ENCODE measurements around the gene KCP. TPM values are rescaled to one million over a fixed set of nuclear protein-coding genes. Genes with fewer than 3 reads are reported as not detected.

KCP gene
- total RNA-seq, 1 donor from 2014 or later: not detected

DNA sequence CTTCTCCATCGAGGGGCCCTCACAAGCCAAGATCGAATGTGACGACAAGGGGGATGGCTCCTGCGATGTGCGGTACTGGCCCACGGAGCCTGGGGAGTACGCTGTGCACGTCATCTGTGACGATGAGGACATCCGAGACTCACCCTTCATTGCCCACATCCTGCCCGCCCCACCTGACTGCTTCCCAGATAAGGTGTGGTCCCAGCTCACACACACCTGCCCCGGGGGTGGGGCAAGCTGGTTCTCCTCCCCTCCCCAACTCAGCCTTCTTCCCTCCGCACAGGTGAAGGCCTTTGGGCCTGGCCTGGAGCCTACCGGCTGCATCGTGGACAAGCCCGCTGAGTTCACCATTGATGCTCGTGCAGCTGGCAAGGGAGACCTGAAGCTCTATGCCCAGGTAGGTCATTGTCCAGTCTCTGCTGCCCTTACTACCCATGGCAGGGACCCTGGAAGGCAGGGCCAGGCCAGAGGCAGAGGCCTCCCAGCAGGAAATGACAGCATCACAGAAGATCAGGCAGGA, 69.3 kb downstream of the KCP start:
- no peak for DNase-seq (ENCODE audit: low read depth in 2 of 2)

DNA sequence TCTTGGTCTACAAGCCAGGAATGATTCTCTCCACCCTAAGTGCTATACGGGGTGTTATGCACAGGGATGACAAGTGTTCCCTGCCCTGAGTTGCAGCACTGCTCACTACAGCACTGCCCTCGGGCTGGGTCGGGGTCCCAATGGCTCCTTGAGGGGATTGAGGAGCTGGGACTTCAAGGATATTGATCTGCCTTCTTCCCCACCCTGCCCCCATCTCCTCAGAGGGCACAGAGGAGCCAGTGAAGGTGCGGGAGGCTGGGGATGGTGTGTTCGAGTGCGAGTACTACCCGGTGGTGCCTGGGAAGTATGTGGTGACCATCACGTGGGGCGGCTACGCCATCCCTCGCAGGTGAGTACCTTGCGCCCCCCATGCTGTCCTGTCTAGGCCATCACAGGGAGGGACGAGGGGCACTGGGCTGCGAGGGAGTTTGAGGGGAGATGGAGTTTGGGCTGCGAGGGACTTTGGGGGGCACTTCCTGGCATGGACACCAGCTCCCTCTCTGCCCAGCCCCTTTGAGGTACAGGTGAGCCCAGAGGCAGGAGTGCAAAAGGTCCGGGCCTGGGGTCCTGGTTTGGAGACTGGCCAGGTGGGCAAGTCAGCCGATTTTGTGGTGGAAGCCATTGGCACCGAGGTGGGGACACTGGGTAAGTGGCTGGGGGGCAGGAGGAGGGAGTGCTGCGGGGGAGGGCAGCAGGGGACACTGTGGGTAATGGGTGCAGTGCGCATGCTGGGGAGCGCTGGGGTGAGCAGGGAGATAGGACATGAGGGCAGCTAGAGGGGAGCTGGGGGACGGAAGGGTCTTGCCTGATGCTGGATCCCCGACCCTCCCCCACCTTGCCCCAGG, 70.0 kb downstream of the KCP start:
- no peak for DNase-seq (ENCODE audit: low read depth in 2 of 2)

DNA sequence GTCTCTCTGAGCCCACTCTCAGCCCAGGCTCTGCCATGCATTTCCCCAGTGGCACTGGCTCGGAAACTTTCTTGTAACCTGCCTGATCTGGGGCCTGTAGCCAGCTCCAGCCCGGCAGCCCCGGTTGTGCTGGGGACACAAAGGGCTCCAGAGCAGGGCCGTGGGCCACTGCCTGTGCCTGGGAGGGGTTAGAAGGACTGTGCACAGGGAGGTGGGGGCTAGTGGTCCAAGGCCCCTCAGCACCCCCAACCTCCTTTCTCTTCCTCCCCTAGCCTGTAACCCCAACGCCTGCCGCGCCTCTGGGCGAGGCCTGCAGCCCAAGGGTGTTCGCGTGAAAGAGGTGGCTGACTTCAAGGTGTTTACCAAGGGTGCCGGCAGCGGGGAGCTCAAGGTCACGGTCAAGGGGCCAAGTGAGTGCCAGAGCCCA, 70.7 kb downstream of the KCP start:
- no peak for DNase-seq (ENCODE audit: low read depth in 2 of 2)

DNA sequence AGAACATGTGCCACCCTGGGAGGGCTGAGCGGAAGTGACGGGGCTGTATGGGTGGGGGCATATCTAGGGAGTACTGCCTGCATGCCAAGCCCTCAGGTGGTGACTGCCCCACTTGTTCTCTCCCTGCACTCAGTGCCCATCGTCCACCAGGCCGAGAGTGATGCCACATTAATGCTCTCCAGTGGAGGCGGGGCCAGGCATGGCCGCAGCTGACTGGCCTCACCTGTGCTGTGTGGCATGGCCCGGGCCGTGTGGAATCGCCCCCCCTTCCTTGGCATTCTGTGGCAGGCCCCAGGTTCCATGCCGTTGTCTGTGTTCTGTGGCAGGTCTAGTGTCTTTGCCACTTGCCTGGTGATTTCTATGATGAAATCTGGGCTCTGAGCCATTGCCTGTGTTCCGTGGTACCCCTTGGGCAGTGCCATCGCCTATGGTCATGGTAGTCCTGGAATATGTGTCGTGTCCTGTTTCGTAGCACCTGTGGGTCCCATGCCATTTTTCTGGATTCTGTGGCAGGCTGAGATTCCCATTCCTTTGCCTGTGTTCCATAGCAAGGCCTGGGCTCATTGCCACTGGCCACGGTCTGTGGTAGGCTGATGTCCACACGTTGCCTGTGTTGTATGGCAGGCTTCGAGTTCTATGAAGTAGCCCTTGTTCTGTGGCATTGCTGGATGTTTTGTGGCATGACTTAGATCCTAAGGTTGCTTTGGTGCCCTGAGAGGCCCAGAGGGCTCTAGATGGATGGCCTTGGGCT, 71.4 kb downstream of the KCP start:
- DNase-seq (ENCODE audit: low read depth in 2 of 2): no peak

DNA sequence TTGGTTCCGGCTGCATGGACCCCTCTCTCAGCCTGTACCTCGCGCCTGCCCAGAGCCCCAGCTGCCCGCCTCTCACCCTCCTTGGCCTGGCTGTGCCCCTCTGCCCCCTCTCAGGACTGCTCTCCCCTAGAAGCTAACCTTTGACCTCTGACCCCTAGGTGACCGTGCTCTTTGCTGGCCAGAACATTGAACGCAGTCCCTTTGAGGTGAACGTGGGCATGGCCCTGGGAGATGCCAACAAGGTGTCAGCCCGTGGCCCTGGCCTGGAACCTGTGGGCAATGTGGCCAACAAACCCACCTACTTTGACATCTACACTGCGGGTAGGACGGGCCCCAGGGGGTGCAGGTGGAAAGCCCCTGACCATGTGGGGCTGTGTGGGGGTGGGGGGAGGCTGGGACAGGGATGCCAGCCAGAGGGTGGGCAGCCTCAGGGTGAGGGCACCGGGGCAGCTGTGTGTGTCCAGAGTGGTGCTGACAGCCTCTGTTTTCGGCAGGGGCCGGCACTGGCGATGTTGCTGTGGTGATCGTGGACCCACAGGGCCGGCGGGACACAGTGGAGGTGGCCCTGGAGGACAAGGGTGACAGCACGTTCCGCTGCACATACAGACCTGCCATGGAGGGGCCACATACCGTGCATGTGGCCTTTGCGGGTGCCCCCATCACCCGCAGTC, 72.3 kb downstream of the KCP start:
- DNase-seq (ENCODE audit: low read depth in 2 of 2): no peak

DNA sequence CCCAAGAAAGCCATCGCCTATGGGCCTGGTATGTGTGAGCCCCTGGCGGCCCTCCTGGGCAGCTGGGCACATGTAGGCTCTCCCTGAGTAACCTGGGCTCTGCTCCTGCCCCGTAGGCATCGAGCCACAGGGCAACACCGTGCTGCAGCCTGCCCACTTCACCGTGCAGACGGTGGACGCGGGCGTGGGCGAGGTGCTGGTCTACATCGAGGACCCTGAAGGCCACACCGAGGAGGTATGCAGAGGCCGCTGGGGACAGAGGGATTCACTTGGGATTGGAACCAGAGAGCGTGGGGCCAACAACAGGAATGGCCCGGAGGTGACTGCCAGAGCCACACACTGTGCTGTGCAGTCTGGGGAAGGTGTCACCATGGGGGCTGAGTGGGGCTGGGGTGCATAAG, 73.0 kb downstream of the KCP start:
- no peak for DNase-seq (ENCODE audit: low read depth in 2 of 2)

DNA sequence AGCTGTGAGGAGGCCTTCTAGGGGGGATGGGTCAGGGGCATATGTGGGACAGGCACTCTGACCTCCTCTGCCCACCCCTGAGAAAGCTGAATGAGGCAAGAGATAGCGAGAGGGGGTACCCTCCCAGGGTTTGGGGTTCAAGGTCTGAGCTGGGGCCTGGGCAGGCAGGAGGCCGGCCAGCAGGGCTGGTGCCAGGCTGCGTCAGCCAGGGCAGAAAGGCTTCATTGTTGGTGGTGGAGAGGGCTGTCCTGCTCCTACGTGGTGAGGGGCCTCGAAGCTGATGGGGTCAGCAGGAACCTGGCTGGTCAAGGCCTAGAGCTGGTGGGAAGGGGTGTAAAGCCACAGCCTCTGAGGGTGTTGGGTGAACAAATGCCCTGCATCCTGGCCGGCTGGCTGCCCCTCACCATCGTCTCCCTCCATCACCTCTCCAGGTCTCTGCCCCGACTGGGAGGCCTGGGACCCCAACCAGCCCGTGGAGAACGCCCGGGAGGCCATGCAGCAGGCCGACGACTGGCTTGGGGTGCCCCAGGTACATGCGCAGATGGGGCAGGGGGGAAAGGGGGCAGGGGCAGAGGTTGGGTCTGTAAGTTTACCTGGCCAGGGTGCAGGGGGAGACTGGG, 73.7 kb downstream of the KCP start:
- DNase-seq (ENCODE audit: low read depth in 2 of 2): no peak

DNA sequence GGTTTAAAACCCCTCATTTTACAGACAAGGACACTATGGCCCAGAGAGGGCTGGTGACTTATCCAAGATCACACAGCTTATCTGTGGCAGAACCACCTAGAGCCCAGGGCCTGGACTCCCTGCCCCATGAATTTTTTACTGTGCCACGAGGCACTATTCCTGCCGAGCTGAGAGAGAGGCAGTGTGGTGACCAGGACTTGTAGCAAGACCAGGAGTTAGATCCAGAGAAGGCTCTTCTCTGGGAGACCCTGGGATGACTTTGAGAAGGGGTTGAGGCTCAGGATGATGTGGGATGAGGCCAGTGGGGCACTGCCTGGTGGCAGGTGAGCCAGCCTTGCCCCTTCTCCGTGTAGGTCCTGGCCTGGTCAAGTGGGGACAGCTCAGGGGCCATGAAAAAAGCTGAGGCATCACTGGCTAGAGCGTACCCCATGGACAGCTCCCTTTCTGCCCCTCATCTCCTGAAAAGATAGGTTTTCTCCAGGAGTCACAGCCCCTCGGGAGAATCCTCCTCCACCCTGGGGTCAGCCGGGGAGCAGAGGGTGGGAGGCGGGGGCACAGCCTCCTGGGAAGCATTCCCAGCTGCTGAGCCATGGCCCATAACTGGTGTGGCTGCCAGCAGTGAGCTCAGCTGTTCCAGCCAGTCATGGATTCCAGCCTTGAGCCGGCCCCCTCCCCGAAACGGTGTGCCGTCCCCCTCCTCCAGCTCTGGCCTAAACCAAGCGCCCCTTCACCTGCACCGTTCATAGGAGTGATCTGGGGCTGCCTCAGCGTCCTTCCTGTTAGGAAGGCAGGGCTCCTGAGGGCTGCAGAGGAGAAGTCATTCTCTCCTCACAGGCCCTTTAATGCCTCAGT, 74.5 kb downstream of the KCP start:
- no peak for DNase-seq (ENCODE audit: low read depth in 2 of 2)

DNA sequence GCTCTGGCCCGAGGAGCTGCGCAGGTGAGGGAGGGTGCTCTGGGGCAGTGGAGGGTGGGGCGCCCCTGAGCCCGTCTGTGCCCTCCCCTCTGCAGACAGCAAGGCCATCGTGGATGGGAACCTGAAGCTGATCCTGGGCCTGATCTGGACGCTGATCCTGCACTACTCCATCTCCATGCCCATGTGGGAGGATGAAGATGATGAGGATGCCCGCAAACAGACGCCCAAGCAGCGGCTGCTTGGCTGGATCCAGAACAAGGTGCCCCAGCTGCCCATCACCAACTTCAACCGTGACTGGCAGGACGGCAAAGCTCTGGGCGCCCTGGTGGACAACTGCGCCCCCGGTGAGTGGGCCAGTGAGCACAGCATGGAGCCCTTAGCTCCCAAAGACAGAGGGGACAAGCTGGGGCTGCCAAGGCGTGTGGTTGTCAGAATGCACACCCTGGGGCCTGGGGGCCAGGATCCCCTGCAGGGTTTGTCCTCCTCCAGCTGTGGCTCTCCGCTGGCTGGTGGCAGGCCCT, 75.2 kb downstream of the KCP start:
- DNase-seq (ENCODE audit: low read depth in 2 of 2): no peak

DNA sequence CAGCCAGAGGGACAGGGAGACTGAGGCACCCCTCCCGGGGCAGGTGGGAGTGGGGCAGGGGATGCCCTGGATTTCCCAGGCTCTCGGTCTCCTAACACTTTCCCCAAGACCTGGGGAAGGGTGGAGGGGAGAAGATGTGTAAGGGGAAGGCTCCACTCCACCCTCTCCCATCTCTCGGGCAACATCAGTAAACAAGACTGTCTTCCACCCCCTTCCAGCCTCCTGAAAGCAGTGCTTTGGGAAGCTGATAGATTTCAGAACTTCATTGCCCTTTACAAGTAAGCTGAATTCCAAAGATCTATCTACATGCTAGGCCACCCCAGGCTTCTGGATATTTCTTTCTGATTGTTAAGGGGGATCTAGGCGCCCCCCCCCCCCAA, 76.6 kb downstream of the KCP start:
- no peak for DNase-seq (ENCODE audit: low read depth in 2 of 2)

DNA sequence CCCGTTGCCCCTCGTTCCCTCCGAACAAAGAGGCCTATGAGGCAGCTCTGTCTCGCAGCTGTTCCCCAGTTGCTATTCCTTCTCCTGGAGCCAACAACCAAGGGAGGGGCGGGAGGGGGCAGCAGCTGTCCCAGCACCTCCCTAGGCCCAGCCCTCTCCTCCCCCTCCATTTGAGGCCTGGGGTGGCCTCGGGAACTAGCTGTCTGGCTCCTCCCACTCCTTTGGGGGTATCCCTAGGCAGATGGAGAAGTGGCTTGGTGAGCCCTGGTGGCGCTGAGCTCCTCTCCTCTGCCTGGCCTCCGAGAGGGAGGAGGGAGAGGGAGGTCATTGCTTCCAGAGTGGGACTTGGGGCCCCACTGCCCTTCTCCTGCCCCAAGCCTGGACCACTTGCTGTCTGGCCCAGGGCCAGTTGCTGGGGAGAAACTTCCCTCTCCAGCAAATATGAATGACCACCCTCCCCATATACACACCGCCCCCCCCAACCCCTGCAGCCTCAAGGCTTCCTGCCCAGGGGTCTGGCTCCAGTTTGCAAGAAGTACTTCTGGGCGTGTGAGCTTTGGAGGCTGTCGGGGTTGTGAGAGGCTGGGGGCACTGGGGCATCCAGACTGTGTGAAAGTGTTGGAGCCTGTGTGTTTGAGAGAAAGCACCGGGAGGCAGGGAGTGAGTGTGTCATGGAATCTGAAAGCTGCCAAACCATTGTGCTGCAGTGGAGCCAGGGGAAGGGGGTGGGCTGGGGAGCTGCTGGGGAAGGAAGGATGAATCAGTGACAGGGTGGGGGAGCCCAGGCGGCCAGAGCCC, 77.2 kb downstream of the KCP start:
- DNase-seq (ENCODE audit: low read depth in 2 of 2): peak; percentile 96 to 98

DNA sequence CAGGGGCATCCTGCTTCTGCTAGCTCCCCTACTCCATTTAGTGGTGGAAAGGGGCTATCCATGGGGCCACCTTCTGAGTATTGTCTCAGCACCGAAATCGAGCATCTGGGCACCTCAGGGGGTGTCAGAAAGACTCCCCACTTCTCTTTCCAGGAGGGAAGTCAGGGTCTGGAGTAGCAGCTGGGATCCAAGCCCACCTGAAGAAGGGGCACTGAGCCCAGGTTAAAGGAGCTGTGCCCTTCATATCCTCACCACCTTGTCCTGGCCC, 77.7 kb downstream of the KCP start:
- no peak for DNase-seq (ENCODE audit: low read depth in 2 of 2)

DNA sequence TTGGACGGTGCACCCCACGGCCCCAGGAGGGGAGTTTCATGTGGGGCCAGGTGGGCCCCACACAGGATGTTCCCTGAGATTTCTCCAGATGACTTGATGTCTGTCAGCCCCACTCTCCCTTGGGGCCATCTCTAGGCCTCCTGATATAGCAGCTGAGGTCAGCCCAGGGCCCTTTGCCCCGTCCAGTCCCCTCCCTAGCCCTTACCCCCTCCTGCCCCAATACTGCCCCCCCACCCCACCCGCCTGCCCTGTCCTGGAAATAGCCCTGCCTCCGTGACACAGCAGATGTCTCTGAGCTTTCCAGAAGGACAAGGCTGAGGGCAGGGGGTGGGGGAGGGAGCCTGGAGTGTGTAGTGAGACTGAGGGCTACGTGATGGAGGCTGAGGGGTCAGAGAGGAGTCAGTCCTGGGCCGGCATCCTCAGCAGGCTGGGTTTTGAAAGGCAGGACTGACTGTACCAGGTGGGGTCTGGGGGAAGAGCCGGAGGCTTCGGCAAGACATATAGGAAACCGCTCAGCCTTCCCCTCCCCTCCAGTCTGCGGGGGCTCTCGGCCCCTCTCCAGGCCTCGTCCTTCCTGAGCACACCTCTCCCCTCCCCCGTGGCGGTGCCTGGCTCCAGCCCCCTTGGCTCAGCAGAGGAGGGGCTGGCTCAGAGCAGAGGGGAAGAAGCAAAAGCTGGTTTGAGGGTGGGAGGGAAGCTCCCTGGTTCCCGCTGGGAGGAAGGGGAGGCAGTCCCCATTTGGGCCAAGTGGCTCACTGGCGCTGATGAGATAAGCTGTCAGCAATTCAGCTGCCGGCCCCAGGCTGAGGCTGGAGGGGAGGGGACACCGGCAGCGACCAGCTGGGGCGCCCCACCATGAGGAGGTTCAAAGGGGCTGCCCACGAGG, 78.3 kb downstream of the KCP start:
- DNase-seq (ENCODE audit: low read depth in 2 of 2): peak in 1 of 2 donors; percentile 58

DNA sequence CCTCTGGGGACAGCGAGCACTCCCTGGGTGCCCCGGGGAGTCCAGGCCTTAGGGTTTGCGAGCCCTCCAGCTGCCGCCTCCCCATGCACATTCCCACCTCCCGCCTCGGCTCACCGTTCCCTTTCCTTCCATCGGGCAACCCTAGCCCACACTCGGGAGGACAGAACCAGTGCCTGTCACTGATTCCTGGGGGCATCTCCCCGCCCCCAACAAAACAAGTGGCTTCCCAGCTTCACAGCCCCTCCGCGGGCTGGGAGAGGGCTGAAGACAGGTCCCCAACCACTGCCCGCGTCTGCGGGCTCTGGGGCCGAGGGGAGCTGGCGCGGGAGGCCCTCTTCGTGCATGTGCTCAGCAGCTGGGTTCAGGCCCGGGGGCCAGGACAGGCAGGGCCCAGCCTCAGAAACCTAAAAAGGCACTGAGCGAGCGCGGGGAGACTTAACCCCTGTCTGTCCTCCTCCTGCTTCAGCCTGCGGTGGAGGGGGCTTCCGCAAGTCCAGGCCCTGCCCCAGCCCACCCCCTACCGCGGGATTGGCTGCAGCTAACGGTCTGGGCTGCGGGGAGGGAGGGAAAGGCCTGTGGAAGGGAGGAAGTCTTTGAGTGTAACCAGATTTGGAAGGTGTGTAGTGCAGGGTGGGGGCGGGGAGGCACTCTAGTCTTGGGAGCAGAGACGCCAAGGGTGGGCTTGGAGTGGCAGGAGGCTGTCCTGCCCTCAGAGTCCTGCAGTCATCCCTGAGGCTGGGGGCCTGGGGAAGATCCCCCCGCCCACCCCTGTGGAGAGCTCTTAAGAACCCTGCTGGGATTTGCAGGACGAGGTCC, 79.1 kb downstream of the KCP start:
- peak in 1 of 2 donors; percentile 75 for DNase-seq (ENCODE audit: low read depth in 2 of 2)

DNA sequence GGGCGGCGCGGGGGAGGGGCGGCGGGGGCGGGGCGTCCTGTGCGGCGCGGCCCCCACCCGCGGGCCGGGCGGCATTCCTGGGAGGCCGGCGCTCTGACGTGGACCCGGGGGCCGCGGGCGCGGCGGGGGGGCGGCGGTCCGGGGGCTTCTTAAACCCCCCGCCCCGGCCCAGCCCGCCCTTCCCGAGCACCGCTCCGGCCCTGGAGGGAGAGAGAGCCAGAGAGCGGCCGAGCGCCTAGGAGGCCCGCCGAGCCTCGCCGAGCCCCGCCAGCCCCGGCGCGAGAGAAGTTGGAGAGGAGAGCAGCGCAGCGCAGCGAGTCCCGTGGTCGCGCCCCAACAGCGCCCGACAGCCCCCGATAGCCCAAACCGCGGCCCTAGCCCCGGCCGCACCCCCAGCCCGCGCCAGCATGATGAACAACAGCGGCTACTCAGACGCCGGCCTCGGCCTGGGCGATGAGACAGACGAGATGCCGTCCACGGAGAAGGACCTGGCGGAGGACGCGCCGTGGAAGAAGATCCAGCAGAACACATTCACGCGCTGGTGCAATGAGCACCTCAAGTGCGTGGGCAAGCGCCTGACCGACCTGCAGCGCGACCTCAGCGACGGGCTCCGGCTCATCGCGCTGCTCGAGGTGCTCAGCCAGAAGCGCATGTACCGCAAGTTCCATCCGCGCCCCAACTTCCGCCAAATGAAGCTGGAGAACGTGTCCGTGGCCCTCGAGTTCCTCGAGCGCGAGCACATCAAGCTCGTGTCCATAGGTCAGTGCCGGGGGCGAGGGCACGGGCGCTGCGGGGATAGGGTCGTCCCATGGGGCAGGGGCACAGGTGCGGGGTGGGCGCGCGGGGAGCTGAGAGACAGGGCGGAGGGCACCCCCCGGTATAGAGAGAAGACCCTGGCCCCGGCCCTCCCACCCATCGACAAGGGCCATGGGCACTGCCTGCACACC, 80.0 kb downstream of the KCP start, which contains the start of gene FLNC:
TSS of gene FLNC (plus strand) at position 176 of the 947 bp plus-strand sequence. CDS start at position 408, 232 bp downstream.
- DNase-seq (ENCODE audit: low read depth in 2 of 2): peak; percentile 40 to 82

DNA sequence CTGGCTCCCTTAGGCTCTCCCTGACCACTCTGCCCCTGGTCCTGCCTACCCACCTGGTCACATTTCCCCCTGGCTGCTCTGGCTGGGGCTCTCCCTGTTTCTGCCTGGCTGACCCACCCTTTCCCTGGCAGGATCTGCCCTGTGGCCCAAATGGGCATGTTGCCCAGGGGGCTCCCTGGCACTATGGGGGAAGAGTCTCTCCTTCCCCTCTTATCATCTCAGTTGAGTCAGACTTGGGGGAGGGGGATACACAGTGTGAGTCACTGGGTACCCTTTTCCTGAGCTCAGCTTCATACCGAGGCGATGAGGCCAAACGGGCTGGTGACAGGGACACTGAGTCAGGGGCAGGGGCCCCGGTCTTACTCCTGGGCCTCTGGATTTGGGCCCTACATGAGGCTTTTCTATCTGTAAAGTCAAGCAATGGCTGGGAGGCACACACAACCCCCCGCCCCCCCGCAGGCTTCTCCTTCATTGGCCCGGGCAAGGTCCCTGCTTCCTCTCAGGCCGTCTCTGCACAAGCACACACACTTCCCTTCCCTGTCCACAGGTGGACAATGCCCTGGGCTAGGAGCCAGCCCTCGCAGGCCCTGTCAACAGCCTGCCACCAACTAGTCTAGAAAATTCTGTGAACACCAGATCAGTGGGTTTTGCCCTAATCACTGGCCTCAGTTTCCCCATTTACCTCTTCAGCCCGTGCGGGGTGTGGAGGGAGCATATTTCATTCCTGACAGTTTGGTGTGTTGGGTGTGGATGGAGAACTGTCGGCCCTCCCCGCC, 80.9 kb downstream of the KCP start:
- peak; percentile 77 to 90 for DNase-seq (ENCODE audit: low read depth in 2 of 2)
